SK-N-MC (cell line): ENCODE data around the gene DCST2.

Source experiments
- EZH2 ChIP-seq: fragments of 200-600 bp; sonication (generic); IDR thresholded peaks from one replicate; pipeline ENCODE4 v1.6.1; 2017; ENCODE audit warnings: antibody characterized with exemption
- FOXP2 ChIP-seq: optimal IDR thresholded peaks from 2 replicates; pipeline ENCODE3; 2011; ENCODE audit warnings: mild to moderate bottlenecking, moderate library complexity; ENCODE audit not compliant: insufficient read depth; ENCODE audit errors: extremely low read length, control extremely low read depth
- POLR2AphosphoS5 ChIP-seq: IDR thresholded peaks from 2 replicates; pipeline ENCODE4 v1.6.1; 2012; ENCODE audit warnings: mild to moderate bottlenecking, low read depth, low read length, borderline replicate concordance

DNA sequence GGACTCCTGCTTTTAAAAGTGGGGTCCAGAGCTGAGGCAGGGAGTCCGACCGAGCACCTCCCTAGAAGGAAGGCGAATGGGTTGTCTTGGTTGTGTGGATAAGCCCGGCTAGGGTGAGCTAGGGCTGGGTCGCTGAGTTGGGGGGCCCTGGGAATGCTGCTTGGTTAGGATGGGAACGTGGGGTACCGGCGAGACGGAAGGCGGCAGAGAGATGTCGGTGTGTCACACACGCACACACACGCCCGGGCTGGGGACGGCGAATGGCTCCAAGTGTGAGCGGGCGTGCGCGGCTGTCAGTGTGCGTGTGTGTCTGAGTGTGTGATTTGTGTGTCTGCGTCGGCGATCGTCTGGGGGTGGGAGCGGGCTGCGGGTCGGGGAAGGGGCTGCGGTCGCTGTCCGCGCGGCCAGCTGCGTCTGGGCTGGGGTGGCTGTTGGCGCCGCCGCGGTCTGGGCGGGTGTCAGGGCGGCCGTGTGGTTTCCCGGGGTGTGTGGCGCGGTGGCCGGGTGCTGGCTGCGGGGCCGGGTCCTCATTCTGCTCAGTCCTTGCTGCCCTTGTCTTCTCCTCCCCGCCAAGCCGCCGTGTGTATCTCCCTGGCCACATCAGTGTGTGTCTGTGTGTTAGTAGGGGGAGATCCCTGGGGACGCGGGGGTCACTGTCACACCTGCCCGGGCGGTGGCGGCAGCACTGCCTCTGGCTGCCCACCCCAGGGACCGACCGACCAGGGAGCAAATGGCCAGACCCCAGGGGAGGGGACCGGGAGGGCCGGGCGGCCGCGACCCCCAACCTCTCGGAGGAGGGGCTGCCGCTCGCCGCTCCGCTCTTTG is 46.1 kb upstream of the DCST2 start:
- no peak for TF ChIP-seq POLR2AphosphoS5
- TF ChIP-seq EZH2: no peak
- TF ChIP-seq FOXP2: no peak
